ENCODE data around the gene KCNN4.

GRCh38 chr19:43748685-43749084 lies 32.1 kb downstream of the KCNN4 start:
- TF ChIP-seq CTCF (IDR thresholded peaks at IDR 0.05; ENCODE audit: borderline replicate concordance, extremely low read depth, low read length, poor library complexity, severe bottlenecking): no peak
- TF ChIP-seq EZH2 (IDR thresholded peaks at IDR 0.05; ENCODE audit: borderline replicate concordance, low read depth, low read length, severe bottlenecking): no peak

Measured in DND-41 (cell line).